GM21619 (cell line): ENCODE measurements around the gene MACF1.

Source experiments
- ATAC-seq: cut with Tn5 transposase; IDR thresholded peaks from one replicate; pipeline ENCODE4 v1.9.1; 2021; ENCODE audit not compliant: unreplicated experiment

The MACF1 gene

GRCh38 chr1:39528082-39528481, 323.6 kb downstream of the MACF1 start:
- ATAC-seq: no peak

GRCh38 chr1:39529901-39530535, 325.5 kb downstream of the MACF1 start:
- no peak for ATAC-seq

GRCh38 chr1:39531526-39531925, 327.0 kb downstream of the MACF1 start:
- no peak for ATAC-seq

- no peak for ATAC-seq
These were observed 328.9 kb downstream of the MACF1 start for GRCh38 chr1:39533442-39533841.
